GM21390 (cell line): ENCODE results near the gene SLC6A17.

Experiments
- ATAC-seq: cut with Tn5 transposase; IDR thresholded peaks from one replicate; pipeline ENCODE4 v1.9.1; 2021; ENCODE audit not compliant: unreplicated experiment

The SLC6A17 gene

DNA sequence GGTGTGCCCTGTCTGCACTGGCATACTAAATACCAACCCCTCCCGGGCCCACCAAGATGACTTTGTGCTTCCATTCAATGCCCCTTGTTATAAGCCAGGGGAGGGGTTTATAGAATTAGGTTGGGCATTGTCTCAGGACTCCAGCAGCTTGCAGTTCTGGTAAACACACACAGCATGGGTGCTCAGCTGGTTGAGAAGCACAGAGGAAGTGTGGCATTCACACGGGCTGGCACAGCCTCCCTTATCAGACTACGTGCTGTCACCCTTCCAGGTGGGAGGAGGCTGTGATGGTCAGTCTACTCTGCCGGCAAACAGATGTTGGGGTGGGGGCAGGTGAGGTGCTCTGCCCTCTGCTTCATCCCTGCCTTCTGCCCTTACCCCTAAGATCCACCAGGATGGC is 15.0 kb upstream of the SLC6A17 start:
- no peak for ATAC-seq

GRCh38 chr1:110135666-110136065 is 14.6 kb upstream of the SLC6A17 start:
- ATAC-seq: no peak

DNA sequence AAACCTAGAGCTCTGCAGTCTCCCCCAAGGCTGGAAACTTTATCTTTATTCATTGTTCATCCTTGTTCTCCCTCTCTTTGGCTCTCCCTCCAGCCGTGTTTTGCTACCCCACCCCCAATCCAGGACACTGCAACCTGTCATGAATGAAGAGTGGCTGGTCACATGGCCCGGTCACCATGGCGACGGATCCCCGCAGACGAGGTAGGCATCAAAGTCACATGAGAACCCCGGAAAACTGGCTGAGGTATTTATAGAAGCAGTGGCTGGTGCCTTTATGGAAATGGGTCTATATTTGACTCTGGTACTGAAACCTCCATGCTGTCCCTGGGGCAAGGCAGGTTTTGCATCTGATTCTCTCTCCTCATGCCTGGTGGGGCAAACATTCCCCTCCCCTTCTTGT is 13.4 kb upstream of the SLC6A17 start:
- ATAC-seq: no peak

DNA sequence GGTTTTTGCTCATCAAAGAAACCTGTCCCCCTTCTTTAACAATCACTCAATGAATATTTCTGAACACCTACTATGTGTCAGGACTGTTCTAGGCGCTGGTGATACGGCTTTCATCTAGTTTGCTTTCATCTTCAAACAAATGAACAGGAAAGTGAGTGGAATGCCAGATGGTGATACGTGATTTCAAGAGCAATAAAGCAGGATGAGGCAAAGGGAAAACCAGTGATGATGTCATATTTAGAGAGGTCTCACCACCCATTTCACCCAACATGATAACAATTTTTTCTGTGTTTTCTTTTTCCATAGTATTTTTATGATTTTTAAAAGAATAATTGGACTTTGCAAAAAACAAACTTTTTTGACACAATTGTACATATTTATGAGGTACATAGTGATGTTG is 11.3 kb upstream of the SLC6A17 start:
- ATAC-seq: no peak

DNA sequence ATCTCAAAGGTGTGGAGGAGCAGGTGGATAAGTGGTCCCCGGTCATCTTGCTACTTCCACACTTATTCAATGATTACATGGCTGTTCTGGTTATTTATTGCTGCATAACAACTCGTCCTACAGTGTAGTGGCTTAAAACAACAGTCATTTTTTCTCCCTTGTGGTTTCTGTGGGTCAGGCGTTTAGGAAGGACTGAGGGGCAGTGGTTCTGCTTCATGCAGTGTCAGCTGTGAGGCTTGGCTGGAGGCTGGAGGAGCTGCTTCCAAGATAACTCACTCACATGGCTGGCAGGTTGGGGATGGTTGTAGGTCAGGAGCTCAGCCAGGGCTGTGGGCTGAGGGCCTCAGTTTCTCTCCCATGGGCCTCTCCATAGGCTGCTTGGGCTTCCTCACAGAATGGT is 5.9 kb upstream of the SLC6A17 start:
- no peak for ATAC-seq

- ATAC-seq: no peak
These were observed 1.3 kb upstream of the SLC6A17 start for GRCh38 chr1:110148961-110149360.

GRCh38 chr1:110151175-110151669 is 928 bp downstream of the SLC6A17 start:
- no peak for ATAC-seq

- ATAC-seq: no peak
These were observed 2.0 kb downstream of the SLC6A17 start for GRCh38 chr1:110152133-110152785.

DNA sequence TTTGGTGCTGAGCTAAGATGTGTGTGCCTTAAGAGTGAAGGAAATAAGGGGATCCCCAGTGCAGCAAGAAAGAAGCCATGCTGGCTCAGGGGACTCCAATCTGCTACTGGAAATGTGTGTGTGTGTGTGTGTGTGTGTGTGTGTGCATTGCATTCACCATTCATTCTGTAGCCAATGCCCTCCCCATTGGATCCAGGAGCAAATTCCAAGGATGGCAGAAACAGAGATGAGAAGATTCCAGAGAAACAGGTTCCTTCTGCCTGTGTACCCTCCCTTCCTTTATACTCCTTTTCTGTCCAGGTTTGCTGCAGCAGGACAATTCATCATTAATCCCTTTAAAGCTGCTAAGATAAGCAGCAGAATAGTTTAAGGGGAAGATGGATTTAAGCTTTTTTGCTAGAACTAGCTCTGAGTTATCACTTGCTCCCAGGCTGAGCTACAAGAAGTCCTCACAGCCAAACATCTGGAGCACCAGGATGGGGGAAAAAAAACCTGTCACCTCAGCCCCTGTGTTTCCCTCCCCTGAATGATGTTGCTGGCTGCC is 3.2 kb downstream of the SLC6A17 start:
- ATAC-seq: no peak

DNA sequence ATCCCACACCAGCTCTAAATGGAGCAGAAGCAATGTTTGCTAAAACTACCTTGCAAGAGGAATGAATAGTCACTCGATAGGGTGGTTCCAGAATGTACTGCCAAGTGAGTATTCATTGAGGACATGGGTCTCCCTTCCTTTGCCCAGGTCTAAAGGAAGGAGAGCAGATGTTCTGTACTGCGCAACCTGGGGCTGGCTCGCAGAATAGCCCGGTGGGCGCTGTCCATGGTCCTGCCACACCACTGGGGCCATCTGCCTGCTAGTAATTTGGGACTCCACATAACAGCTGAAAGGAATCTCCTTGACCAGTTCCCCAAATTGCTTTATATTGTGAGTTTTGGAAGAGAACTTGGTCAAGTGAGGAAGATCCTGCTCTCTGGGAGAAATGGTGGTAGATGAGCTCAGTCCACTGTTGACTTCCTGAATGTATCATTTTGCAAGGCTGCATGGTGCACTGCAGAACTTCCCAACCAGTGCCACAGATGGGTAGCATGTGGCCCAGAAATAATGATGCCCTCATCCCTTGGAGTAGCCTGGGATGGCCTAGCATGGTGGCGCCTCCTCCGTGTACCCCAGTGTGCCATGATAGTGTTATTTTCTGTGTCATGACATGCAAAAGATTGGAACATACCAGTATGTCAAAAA is 5.7 kb downstream of the SLC6A17 start:
- no peak for ATAC-seq

DNA sequence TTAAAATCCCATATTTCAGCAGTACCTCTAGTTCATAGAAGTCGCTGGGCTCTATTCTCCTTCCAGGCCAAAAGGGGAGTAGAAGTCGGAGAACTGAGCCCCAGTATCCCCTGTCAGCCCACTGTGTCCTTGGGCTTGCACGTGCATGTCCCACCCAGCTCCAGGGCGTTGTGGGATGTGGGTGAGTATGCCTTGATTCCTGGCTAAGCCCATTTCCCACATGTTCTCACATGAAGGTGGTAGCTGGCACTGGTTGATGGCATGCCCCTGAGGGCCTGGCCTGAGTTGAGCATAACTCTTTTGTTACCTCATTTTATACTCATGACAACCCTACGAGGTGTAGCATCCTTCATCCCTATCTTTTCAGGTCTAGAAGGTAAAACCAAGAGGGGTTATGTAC is 8.0 kb downstream of the SLC6A17 start:
- no peak for ATAC-seq

- no peak for ATAC-seq
These were observed 8.9 kb downstream of the SLC6A17 start for GRCh38 chr1:110159168-110159567.

DNA sequence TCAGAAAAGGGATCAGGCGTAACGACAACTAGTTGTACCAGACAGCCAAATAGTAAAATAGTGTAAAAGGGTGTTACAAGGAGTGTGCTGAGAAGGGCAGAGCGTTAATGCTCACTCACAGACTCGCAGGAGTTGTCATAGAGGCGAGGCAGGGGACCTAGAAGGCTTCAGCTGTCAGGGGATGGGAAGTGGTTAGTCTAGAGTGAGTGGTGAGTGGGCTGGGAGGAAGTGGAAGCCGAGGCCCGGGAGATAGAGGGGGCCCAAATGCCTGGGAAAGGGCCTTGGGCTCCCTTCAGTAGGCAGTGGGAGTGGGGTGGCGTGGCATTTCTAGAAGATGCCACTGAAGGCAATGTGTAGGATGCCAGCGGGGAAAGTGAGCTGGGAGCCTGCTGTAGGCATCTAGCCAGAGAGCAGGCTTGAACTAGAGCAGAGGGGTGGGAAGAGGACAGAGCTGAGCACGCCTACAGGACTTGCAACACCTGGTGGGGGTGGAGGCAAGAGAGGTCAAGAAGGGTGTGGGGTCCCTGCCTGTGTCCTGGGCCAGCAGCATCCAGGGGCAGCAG is 10.3 kb downstream of the SLC6A17 start:
- ATAC-seq: no peak

- no peak for ATAC-seq
These were observed 10.9 kb downstream of the SLC6A17 start for GRCh38 chr1:110161165-110161564.

GRCh38 chr1:110161849-110162248 is 11.6 kb downstream of the SLC6A17 start:
- ATAC-seq: no peak

DNA sequence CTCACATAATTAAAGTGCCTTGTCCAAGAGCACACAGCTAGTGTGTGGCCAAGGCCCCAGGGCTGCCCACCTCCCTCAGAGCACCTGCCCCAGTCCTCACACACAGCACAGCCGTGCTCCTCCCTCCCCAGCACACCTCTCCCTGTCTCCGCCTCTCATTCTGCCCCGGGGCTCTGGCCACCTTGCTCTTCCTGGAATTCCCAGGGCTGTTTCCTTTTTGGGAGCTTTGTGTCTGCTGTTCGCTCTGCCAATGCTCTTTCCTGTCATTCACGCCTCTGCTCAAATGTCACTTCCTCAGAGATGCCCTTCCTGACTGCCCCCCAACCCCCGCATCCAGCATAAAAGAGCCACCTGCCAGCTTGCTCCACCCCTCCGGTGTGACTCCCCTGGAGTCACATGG is 13.3 kb downstream of the SLC6A17 start:
- no peak for ATAC-seq

GRCh38 chr1:110164725-110165350 is 14.5 kb downstream of the SLC6A17 start:
- no peak for ATAC-seq

DNA sequence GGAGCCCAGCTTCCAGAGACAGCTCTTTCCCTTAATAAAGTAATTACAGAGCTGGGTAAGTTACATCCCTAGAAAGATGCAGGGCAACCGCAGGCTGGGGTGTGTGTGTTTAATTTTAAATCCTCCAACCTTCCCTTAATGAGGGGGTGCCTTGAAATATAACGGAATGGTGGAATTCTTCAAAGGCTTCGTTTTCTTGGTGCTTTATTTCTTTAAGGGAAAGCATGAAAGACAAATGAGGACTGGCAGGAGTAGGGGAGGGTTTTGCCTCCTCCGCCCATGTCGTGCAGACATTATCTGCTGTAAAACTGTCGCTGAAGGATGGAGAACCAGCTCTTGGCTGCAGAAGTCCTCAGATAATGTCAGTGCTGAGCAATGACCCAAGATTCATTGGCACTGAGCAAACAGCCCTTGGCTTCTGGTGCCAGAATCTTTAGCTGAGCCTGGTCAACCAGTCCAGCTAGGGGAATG is 15.5 kb downstream of the SLC6A17 start:
- ATAC-seq: no peak

GRCh38 chr1:110166861-110167260 is 16.6 kb downstream of the SLC6A17 start:
- ATAC-seq: no peak

GRCh38 chr1:110170766-110171733 is 20.8 kb downstream of the SLC6A17 start:
- no peak for ATAC-seq
